H9 (cell line): ENCODE results near the gene MAD1L1. TPM values are rescaled to one million over a fixed set of nuclear protein-coding genes. Genes with fewer than 3 reads are reported as not detected.

Source experiments
- DNase-seq: peaks from one replicate; pipeline ENCODE4 v3.0.0-alpha.2; 2017
- H2AFZ ChIP-seq: one replicate; pipeline ENCODE4 v1.6.1; 2013; ENCODE audit warnings: mild to moderate bottlenecking, low read length, control low read depth, moderate library complexity
- H2AK5ac ChIP-seq: 2 replicates; pipeline ENCODE4 v1.6.1; 2013; ENCODE audit warnings: low read length, control low read depth, mixed read lengths; ENCODE audit not compliant: insufficient read length
- H2BK120ac ChIP-seq: one replicate; pipeline ENCODE4 v1.6.1; 2013; ENCODE audit warnings: low read depth, mild to moderate bottlenecking, low read length, control low read depth, inconsistent platforms; ENCODE audit not compliant: poor library complexity, severe bottlenecking
- H2BK12ac ChIP-seq: 2 replicates; pipeline ENCODE4 v1.6.1; 2013; ENCODE audit warnings: low read length, control low read depth, mixed read lengths, low read depth; ENCODE audit not compliant: insufficient read length
- H2BK15ac ChIP-seq: 2 replicates; pipeline ENCODE4 v1.6.1; 2013; ENCODE audit warnings: low read depth, low read length, control low read depth
- H2BK20ac ChIP-seq: one replicate; pipeline ENCODE4 v1.6.1; 2013; ENCODE audit warnings: low read depth, mild to moderate bottlenecking, low read length, control low read depth, inconsistent platforms; ENCODE audit not compliant: poor library complexity, severe bottlenecking
- H2BK5ac ChIP-seq: 2 replicates; pipeline ENCODE4 v1.6.1; 2013; ENCODE audit warnings: low read length, control low read depth, mixed read lengths; ENCODE audit not compliant: insufficient read length
- H3K14ac ChIP-seq: 2 replicates; pipeline ENCODE4 v1.6.1; 2013; ENCODE audit warnings: low read length, control low read depth; ENCODE audit not compliant: insufficient read depth
- H3K18ac ChIP-seq: 2 replicates; pipeline ENCODE4 v1.6.1; 2013; ENCODE audit warnings: low read depth, mild to moderate bottlenecking, mixed read lengths, low read length, control low read depth; ENCODE audit not compliant: insufficient read length
- H3K23ac ChIP-seq: 2 replicates; pipeline ENCODE4 v1.6.1; 2013; ENCODE audit warnings: low read length, control low read depth, mixed read lengths, low read depth; ENCODE audit not compliant: insufficient read length
- H3K23me2 ChIP-seq: 2 replicates; pipeline ENCODE4 v1.6.1; 2013; ENCODE audit warnings: low read depth, mild to moderate bottlenecking, mixed read lengths, low read length, control low read depth; ENCODE audit not compliant: insufficient read length, poor library complexity, severe bottlenecking
- H3K27ac ChIP-seq: 2 replicates; pipeline ENCODE4 v1.5.1; 2013; ENCODE audit warnings: low read length, control low read depth, mixed read lengths, low read depth; ENCODE audit not compliant: insufficient read length
- H3K27me3 ChIP-seq: 2 replicates; pipeline ENCODE4 v1.6.1; 2013; ENCODE audit warnings: low read length, control low read depth, inconsistent platforms; ENCODE audit not compliant: insufficient read depth
- H3K4ac ChIP-seq: 2 replicates; pipeline ENCODE4 v1.6.1; 2013; ENCODE audit warnings: low read depth, mild to moderate bottlenecking, control low read depth, inconsistent platforms, low read length, moderate library complexity
- H3K4me1 ChIP-seq: 2 replicates; pipeline ENCODE4 v1.6.1; 2013; ENCODE audit warnings: low read length, control low read depth, inconsistent platforms; ENCODE audit not compliant: insufficient read depth
- H3K4me2 ChIP-seq: 2 replicates; pipeline ENCODE4 v1.6.1; 2013; ENCODE audit warnings: low read length, control low read depth, mixed read lengths; ENCODE audit not compliant: insufficient read length, insufficient read depth
- H3K56ac ChIP-seq: 2 replicates; pipeline ENCODE4 v1.6.1; 2013; ENCODE audit warnings: low read depth, mild to moderate bottlenecking, mixed read lengths, low read length, control low read depth; ENCODE audit not compliant: insufficient read length
- H3K79me1 ChIP-seq: 2 replicates; pipeline ENCODE4 v1.6.1; 2013; ENCODE audit warnings: low read depth, mild to moderate bottlenecking, moderate library complexity, low read length, control low read depth, inconsistent platforms; ENCODE audit not compliant: insufficient read depth, poor library complexity, severe bottlenecking
- H3K79me2 ChIP-seq: 2 replicates; pipeline ENCODE4 v1.6.1; 2013; ENCODE audit warnings: low read length, control low read depth, inconsistent platforms; ENCODE audit not compliant: insufficient read depth
- H3K9ac ChIP-seq: 2 replicates; pipeline ENCODE4 v1.6.1; 2013; ENCODE audit warnings: low read length, control low read depth, mixed read lengths; ENCODE audit not compliant: insufficient read length; ENCODE audit errors: extremely low read depth
- H3K9me3 ChIP-seq: one replicate; pipeline ENCODE4 v1.6.1; 2013; ENCODE audit warnings: low read depth, low read length, inconsistent platforms; ENCODE audit not compliant: control insufficient read depth
- H3T11ph ChIP-seq: one replicate; pipeline ENCODE4 v1.6.1; 2013; ENCODE audit warnings: mild to moderate bottlenecking, low read length, control low read depth, inconsistent platforms
- H4K20me1 ChIP-seq: one replicate; pipeline ENCODE4 v1.6.1; 2013; ENCODE audit not compliant: control insufficient read depth, insufficient read length, insufficient read depth
- H4K5ac ChIP-seq: 2 replicates; pipeline ENCODE4 v1.6.1; 2013; ENCODE audit warnings: low read depth, mild to moderate bottlenecking, mixed read lengths, low read length, control low read depth; ENCODE audit not compliant: insufficient read length
- H4K8ac ChIP-seq: replicated peaks from 2 replicates; pipeline ENCODE4 v1.6.1; 2013; ENCODE audit warnings: low read length, control low read depth, mixed read lengths, low read depth; ENCODE audit not compliant: insufficient read length
- H4K91ac ChIP-seq: 2 replicates; pipeline ENCODE4 v1.6.1; 2013; ENCODE audit warnings: low read depth, mild to moderate bottlenecking, moderate library complexity, mixed read lengths, low read length, control low read depth; ENCODE audit not compliant: insufficient read length
- H3K27ac Mint-ChIP-seq, 3 experiments: 2 replicates in 2 of 3; 3 replicates in 1 of 3; pipeline ENCODE4 v1.8.0; 2020 to 2021; ENCODE audit warnings: mixed read lengths in 3 of 3, mild to moderate bottlenecking in 1 of 3, moderate library complexity in 1 of 3
- H3K27me3 Mint-ChIP-seq: 2 replicates; pipeline ENCODE4 v1.8.0; 2021; ENCODE audit warnings: low read depth, mild to moderate bottlenecking, moderate library complexity, mixed read lengths
- H3K36me3 Mint-ChIP-seq, 3 experiments: 2 replicates in 2 of 3; 3 replicates in 1 of 3; pipeline ENCODE4 v1.8.0; 2020 to 2021; ENCODE audit warnings: low read depth in 3 of 3, mixed read lengths in 3 of 3; ENCODE audit not compliant: insufficient read depth in 1 of 3
- H3K4me1 Mint-ChIP-seq, 2 experiments: 2 replicates each; pipeline ENCODE4 v1.8.0; 2020; ENCODE audit warnings: mixed read lengths in 2 of 2
- H3K4me3 Mint-ChIP-seq, 2 experiments: 2 replicates in 1 of 2; 3 replicates in 1 of 2; pipeline ENCODE4 v1.8.0; 2020 to 2021; ENCODE audit warnings: mild to moderate bottlenecking in 2 of 2, mixed read lengths in 2 of 2, moderate library complexity in 1 of 2
- H3K9me3 Mint-ChIP-seq, 2 experiments: 2 replicates in 1 of 2; 3 replicates in 1 of 2; pipeline ENCODE4 v1.8.0; 2020; ENCODE audit warnings: mild to moderate bottlenecking in 2 of 2, mixed read lengths in 2 of 2, moderate library complexity in 1 of 2
- WGBS: extraction: QIAGEN DNeasy Blood & Tissue Kit; methylation state at CpG from one replicate; pipeline ENCODE4 v1.1.7; 2013; ENCODE audit warnings: missing lambda C conversion rate, low lambda C conversion rate, mixed read lengths; ENCODE audit not compliant: insufficient read length; ENCODE audit errors: extremely low coverage; 5-methylcytosine and 5-hydroxymethylcytosine counted together
- total RNA-seq: library from RNA; stranded (reverse); gene quantifications from 2 replicates; pipeline ENCODE4 v1.2.1, GENCODE V29; 2021
- TF ChIP-seq, protein P1 (sequence below): fragments of 200-600 bp; sonication (generic); conservative IDR thresholded peaks from 3 replicates; pipeline ENCODE4 v1.8.0; 2021; ENCODE audit warnings: antibody characterized with exemption, mild to moderate bottlenecking

MAD1L1 gene
- total RNA-seq, 1 experiment from 2014 or later = 39.0 TPM

DNA sequence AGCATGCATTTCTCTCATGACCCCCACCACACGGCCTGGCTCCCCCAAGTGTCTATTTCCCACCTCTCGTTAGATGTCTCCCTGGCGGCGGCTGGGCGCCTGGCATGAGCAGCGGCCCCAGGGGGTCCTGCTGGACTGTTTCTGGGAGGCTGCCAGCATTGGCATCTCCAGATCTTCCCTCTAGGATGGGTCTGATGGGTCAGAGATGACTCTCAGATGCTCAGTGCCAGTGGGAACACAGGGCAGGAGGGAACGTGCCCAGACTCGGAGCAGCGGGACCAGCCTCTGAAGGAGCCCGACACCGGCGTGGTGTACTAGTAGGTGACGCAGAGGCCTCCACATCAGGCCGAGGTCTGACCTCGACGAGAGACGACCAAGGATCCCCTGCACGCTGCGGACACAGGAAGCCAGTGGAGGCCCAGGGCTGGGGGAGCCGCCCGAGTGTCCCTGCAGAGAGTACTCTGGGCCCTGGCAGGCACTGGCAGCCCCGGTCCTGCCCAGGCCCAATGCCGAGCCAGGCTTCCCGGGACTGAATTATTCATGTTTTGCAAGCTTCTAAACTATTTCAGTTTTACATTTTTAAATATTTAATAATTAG is 323.8 kb downstream of the MAD1L1 start:
- Histone ChIP-seq H3K23ac (no peak overlapping the region), H3K79me2 (no peaks in the 10 kb centered on the region), H2BK15ac (no peak overlapping the region), H2AK5ac (no peak overlapping the region), H4K91ac (no peak overlapping the region), H3K27ac (no peak overlapping the region), H4K20me1 (no peaks in the 10 kb centered on the region), H3K9me3 (no peaks in the 10 kb centered on the region), H3K79me1 (no peaks in the 10 kb centered on the region), H3K14ac (no peak overlapping the region; the same call in 1 of the 2 replicates), H3K4ac (no peak overlapping the region), H3K9ac (no peak overlapping the region), H2BK120ac (no peak overlapping the region), H3K23me2 (no peaks in the 10 kb centered on the region), H4K5ac (no peak overlapping the region), H2BK12ac (no peak overlapping the region), H2BK5ac (no peak overlapping the region), H3K4me2 (no peak overlapping the region), H2BK20ac (no peak overlapping the region), H3K18ac (no peak overlapping the region), H3K4me1 (no peaks in the 10 kb centered on the region), H3T11ph (no peak overlapping the region), H3K27me3 (no peaks in the 10 kb centered on the region), H3K56ac (no peak overlapping the region), H2AFZ (no peak overlapping the region), H4K8ac (no peak overlapping the region)
- H3K27me3 Mint-ChIP-seq = no peaks in the 10 kb centered on the region
- DNase-seq = no peak
- no peak overlapping the region for H3K4me3 Mint-ChIP-seq
- H3K9me3 Mint-ChIP-seq = no peaks in the 10 kb centered on the region
- WGBS = no CpG with 5 or more reads among the region's 24 CpGs
- TF ChIP-seq, protein P1, sequence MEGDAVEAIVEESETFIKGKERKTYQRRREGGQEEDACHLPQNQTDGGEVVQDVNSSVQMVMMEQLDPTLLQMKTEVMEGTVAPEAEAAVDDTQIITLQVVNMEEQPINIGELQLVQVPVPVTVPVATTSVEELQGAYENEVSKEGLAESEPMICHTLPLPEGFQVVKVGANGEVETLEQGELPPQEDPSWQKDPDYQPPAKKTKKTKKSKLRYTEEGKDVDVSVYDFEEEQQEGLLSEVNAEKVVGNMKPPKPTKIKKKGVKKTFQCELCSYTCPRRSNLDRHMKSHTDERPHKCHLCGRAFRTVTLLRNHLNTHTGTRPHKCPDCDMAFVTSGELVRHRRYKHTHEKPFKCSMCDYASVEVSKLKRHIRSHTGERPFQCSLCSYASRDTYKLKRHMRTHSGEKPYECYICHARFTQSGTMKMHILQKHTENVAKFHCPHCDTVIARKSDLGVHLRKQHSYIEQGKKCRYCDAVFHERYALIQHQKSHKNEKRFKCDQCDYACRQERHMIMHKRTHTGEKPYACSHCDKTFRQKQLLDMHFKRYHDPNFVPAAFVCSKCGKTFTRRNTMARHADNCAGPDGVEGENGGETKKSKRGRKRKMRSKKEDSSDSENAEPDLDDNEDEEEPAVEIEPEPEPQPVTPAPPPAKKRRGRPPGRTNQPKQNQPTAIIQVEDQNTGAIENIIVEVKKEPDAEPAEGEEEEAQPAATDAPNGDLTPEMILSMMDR = no peak
- peaks cover 0 to 2% (median 0%) of the 10 kb centered on the region in 3 experiments; a peak in 1 of 7 replicates for H3K36me3 Mint-ChIP-seq
- no peak overlapping the region; a peak in 1 of 7 replicates for H3K27ac Mint-ChIP-seq
- H3K4me1 Mint-ChIP-seq = peaks cover 3 to 6% of the 10 kb centered on the region in 2 experiments
